Measurements from ENCODE around the gene RAB3GAP2. TPM values are rescaled to one million over a fixed set of nuclear protein-coding genes. Genes with fewer than 3 reads are reported as not detected.

RAB3GAP2 gene
- total RNA-seq, 2 donors from 2014 or later: 13.9 to 15.1 TPM

DNA sequence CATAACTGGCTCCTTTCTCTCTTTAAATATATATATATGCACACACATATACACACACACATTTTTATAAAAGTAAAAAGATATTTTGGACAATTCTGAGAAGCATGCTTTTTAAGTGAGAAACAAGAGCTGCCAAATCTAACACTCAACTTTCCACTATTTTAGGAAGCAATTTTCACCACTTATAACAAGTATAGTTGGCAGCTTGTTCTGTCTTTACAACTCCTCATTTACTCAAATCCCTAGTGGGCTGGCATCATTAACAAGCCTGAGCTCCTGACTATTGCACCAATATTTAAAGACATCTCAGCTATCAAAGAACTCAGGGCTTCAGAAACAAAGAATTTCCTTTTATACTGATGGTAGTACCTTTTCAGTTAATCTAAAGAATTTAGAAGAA is 76.6 kb downstream of the RAB3GAP2 start:
- Histone ChIP-seq H3K9me3 (no peaks in the 10 kb centered on the region), H3K36me3 (peaks cover 50% of the 10 kb centered on the region), H3K4me3 (no peak overlapping the region), H3K27ac (no peak overlapping the region), H3K27me3 (no peaks in the 10 kb centered on the region), H3K4me1 (no peaks in the 10 kb centered on the region)
- no peak for DNase-seq (ENCODE audit: low spot score)
- TF ChIP-seq, protein P1, sequence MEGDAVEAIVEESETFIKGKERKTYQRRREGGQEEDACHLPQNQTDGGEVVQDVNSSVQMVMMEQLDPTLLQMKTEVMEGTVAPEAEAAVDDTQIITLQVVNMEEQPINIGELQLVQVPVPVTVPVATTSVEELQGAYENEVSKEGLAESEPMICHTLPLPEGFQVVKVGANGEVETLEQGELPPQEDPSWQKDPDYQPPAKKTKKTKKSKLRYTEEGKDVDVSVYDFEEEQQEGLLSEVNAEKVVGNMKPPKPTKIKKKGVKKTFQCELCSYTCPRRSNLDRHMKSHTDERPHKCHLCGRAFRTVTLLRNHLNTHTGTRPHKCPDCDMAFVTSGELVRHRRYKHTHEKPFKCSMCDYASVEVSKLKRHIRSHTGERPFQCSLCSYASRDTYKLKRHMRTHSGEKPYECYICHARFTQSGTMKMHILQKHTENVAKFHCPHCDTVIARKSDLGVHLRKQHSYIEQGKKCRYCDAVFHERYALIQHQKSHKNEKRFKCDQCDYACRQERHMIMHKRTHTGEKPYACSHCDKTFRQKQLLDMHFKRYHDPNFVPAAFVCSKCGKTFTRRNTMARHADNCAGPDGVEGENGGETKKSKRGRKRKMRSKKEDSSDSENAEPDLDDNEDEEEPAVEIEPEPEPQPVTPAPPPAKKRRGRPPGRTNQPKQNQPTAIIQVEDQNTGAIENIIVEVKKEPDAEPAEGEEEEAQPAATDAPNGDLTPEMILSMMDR (IDR thresholded peaks at IDR 0.05): no peak

DNA sequence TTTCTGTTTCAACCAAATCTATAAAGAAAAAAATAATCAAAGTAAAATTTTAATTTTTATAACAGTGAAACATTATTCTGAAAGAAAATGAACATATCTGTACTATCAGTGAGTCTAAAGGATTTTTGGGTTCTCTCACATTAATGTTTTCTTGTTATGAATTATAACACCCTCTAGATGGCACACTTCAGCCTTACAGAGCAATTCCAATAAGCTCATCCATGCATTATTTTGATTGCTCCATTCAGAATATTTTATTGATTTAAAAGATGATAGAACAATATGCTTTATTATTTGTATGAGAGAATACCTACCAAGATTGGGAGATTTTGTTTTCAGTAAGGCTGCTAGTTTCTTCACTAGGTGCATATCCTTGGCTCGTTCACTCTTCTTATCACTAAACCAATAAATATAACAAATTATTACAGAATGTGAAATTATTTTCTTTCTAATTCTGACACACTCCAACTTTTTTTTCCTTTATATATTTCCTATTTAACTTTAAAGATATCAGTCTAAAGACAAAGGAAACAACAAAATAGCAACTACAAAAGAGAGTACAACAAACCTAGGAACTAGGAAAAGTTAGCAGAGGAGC is 82.4 kb downstream of the RAB3GAP2 start:
- Histone ChIP-seq H3K9me3 (no peaks in the 10 kb centered on the region), H3K36me3 (peaks cover 54% of the 10 kb centered on the region), H3K4me3 (no peak overlapping the region), H3K4me1 (no peaks in the 10 kb centered on the region), H3K27me3 (no peaks in the 10 kb centered on the region), H3K27ac (no peak overlapping the region)
- TF ChIP-seq, protein P1 (IDR thresholded peaks at IDR 0.05): peak in 1 of 2 donors; percentile 50
- DNase-seq (ENCODE audit: low spot score): no peak

DNA sequence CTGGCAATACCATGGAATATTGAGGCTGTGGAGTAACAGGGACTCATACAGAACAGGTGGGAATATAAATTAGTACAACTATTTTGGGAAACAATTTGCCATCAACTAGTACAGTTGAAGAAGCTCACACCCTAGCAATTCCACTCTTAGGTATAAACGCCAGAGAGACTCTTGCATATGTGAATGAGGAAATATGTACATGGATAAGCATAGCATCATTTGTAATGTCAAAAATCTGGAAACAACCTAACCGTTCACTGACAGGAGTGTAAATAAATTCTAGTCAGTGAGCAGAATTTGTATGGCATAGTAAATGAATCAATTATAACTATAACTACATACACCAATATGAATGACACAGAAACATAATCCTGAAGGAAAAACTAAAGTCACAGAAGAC is 83.7 kb downstream of the RAB3GAP2 start:
- TF ChIP-seq, protein P1 (IDR thresholded peaks at IDR 0.05): no peak
- H3K36me3 ChIP-seq: peaks cover 45% of the 10 kb centered on the region
- DNase-seq (ENCODE audit: low spot score): no peak
- H3K27me3 ChIP-seq: no peaks in the 10 kb centered on the region
- H3K4me3 ChIP-seq: no peak overlapping the region
- no peak overlapping the region for H3K27ac ChIP-seq
- H3K4me1 ChIP-seq: no peaks in the 10 kb centered on the region
- H3K9me3 ChIP-seq: no peaks in the 10 kb centered on the region

DNA sequence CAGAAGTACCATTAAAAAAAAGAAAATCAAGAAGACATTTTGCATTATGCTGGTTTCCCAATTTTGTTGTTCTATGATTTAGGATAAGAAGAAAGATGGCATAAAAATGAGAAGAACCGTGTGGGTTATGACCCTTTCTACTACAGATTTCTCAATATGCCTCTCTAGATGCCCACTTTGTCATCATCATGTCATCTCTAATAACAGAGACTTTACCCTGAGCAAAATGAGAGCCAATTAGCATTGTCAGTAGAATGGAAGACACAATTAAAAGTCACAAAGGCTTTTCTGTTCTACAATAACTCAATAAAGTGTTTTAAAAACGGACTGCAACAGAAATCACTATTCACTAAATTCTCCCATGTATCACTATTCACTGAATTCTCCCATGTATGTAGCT is 85.5 kb downstream of the RAB3GAP2 start:
- H3K4me1 ChIP-seq: no peaks in the 10 kb centered on the region
- H3K27ac ChIP-seq: no peak overlapping the region
- TF ChIP-seq, protein P1 (IDR thresholded peaks at IDR 0.05): no peak
- no peaks in the 10 kb centered on the region for H3K9me3 ChIP-seq
- peaks cover 37% of the 10 kb centered on the region for H3K36me3 ChIP-seq
- H3K4me3 ChIP-seq: no peak overlapping the region
- H3K27me3 ChIP-seq: no peaks in the 10 kb centered on the region
- no peak for DNase-seq (ENCODE audit: low spot score)

DNA sequence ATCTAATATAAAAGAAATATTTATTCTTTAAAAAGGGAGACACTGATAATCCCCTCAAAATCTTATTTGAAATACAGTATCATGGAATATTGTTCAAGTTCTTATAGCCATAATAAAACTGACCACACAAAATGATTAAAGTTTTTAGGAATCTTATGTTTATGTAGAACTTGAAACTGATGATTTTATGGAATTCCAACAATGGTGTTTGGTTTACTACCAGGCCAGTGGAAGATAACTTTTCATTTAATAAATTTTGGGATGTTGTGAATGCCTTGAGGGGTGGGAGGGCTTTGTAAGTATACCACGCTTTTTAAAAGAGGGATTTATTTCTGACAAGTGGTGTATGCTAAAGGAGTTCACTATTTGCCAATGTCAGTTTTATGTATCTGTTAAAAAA is 87.7 kb downstream of the RAB3GAP2 start:
- Histone ChIP-seq H3K4me1 (no peaks in the 10 kb centered on the region), H3K27ac (no peak overlapping the region), H3K36me3 (peaks cover 33% of the 10 kb centered on the region), H3K9me3 (no peaks in the 10 kb centered on the region), H3K4me3 (no peak overlapping the region), H3K27me3 (no peaks in the 10 kb centered on the region)
- TF ChIP-seq, protein P1 (IDR thresholded peaks at IDR 0.05): no peak
- DNase-seq (ENCODE audit: low spot score): no peak

DNA sequence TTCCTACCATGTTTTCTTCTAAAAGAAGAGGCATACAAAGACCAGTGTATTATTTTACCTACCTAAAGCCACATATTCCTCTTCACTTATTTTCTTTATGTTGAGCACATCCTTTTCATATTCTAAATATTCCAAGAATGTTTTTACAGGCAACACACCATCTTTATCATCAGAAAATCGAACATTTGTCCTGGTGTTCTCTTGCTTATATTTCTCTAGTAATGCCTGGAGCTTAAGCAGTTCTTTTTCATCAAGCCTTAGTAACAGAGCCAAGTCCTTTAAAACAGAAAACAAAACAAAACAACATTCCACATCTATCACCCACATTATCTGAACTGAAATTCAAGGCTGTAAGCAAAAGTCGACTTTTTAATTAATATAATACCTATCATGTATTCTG is 89.6 kb downstream of the RAB3GAP2 start:
- no peak overlapping the region for H3K4me3 ChIP-seq
- TF ChIP-seq, protein P1 (IDR thresholded peaks at IDR 0.05): no peak
- DNase-seq (ENCODE audit: low spot score): no peak
- peaks cover 20% of the 10 kb centered on the region for H3K36me3 ChIP-seq
- no peak overlapping the region for H3K27ac ChIP-seq
- H3K4me1 ChIP-seq: no peaks in the 10 kb centered on the region
- no peaks in the 10 kb centered on the region for H3K9me3 ChIP-seq
- H3K27me3 ChIP-seq: no peaks in the 10 kb centered on the region

Data from right atrium auricular region (tissue), 2 donors.